ENCODE data around the gene TOMM34.

DNA sequence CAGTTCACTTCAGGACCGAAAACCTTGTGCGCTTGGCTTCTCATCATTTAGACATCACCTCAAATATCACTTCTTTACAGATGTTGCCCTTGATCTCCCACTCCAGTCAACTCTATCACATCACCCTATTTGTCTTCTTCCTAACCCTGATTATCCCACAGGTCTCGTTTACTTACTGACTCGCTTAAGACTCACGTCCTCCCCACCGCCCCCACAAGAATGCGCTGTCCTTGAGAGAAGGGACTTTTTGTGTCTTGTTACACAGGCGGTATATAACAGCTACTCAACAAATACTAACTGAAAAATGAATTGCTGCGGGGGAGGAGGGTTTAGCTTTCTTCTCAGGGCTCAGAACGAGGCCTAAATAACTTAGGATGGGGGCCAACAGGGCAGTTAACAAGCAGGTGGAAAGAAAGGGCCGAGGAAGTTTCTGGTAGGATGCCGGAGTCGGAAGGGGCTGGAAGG is 527 bp downstream of the TOMM34 start:
- TF ChIP-seq, protein P1, sequence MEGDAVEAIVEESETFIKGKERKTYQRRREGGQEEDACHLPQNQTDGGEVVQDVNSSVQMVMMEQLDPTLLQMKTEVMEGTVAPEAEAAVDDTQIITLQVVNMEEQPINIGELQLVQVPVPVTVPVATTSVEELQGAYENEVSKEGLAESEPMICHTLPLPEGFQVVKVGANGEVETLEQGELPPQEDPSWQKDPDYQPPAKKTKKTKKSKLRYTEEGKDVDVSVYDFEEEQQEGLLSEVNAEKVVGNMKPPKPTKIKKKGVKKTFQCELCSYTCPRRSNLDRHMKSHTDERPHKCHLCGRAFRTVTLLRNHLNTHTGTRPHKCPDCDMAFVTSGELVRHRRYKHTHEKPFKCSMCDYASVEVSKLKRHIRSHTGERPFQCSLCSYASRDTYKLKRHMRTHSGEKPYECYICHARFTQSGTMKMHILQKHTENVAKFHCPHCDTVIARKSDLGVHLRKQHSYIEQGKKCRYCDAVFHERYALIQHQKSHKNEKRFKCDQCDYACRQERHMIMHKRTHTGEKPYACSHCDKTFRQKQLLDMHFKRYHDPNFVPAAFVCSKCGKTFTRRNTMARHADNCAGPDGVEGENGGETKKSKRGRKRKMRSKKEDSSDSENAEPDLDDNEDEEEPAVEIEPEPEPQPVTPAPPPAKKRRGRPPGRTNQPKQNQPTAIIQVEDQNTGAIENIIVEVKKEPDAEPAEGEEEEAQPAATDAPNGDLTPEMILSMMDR (IDR thresholded peaks at IDR 0.05; ENCODE audit: insufficient read depth, low read depth, low read length): no peak
- no peak for TF ChIP-seq EZH2 (IDR thresholded peaks at IDR 0.05; ENCODE audit: insufficient read depth, low read length)

All from astrocyte (in vitro differentiated cells and primary cell).